LHCN-M2 (cell line): ENCODE measurements around the gene PECR. TPM values are rescaled to one million over a fixed set of nuclear protein-coding genes. Genes with fewer than 3 reads are reported as not detected.
A peak's percentile ranks its signal among the peaks of the same experiment; 100 is the strongest.

Source experiments
- DNase-seq: peaks from one replicate; pipeline ENCODE4 v3.0.0-alpha.2; 2012; ENCODE audit warnings: low read depth
- total RNA-seq: library from RNA; depleted of rRNA; stranded (reverse); fragments of >200 nt; gene quantifications from 2 replicates; pipeline ENCODE4 v1.2.3, GENCODE V29; 2014

The PECR gene
- total RNA-seq, 1 experiment from 2014 or later, result 12.0 TPM

- DNase-seq, result no peak
Measured at GRCh38 chr2:216071111-216071851, 10.3 kb downstream of the PECR start.

DNA sequence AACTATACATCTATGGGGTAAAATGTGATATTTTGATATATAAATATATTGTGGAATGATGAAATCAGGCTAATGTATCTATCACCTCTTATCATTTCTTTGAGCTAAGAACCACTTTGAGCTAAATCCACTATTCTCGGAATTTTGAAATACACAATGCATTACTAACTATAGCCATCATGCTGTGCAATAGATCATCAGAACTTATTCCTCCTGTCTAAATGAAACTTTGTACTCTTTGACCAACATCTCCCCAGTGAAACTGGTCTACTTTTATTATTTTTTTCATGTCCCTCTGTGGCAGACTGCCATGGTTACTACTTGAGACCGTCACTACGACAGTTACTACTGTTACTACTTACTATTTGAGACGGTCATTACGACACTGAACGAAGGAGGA is 11.4 kb downstream of the PECR start:
- no peak for DNase-seq

DNA sequence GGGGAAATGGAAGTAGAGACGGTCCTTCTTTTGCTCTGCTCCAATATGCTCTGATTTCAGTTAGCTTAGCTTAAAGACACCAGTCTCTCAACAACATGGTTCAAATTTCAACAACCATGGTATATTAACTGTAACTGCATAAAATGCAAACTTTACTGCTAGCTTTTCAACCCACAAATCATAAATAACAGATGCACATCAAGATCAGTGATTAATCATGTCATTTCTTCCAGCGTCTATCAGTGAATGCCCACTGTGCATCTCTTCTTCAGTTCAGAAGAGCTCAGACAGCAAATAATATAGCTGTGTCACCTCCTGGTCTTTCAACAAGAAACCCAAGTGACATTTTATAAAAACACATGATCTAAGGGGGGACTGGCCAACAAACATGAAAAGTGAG is 12.6 kb downstream of the PECR start:
- no peak for DNase-seq

- DNase-seq, result peak; percentile 59
Measured at GRCh38 chr2:216066230-216066629, 15.4 kb downstream of the PECR start.

DNA sequence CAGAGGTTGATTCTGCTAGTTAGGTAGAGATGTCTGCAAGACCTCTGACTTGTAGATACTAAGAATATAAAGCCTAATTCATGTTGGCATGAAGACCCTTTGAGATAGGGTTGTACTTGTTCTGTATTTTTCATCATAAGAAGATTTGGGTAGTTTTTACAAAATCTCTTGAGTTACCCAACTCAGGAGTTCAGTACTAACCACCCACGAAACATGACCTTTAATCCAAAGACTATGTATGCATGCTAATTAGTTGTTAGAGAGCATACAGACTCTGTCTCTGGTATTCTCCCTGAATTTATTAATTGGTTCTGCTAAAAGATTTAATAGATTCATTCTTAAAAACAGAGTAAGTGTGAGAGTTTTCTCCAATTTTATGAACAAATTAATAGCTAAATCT is 16.9 kb downstream of the PECR start:
- DNase-seq, result no peak

DNA sequence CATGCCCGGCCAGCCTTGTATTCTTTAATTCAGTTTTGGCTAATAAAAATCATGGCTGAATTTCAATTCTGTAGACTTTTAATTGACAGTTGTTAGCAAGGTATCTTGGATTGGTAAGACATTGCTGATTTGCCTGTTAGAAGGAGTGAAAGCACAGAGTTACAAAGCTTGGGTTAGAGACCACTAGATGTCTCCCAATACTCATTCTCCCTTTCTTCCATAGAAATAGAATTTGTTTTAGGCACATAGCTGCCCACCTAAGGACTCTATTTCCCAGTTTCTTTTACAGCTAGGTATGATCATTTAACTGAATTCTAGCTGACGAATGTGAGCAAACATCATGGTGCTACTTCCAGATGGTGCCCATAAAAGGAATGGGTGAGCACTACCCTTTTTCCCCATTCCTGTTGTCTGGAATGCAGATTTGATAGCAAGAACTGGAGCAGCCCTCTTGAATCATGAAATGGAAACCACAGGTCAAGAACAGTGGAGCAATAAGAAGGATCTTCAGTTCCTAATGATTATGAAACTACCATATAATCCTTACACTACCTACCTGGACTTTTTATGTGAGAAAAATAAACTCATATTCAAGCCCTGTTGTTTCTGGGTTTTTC is 17.5 kb downstream of the PECR start:
- DNase-seq, result no peak

DNA sequence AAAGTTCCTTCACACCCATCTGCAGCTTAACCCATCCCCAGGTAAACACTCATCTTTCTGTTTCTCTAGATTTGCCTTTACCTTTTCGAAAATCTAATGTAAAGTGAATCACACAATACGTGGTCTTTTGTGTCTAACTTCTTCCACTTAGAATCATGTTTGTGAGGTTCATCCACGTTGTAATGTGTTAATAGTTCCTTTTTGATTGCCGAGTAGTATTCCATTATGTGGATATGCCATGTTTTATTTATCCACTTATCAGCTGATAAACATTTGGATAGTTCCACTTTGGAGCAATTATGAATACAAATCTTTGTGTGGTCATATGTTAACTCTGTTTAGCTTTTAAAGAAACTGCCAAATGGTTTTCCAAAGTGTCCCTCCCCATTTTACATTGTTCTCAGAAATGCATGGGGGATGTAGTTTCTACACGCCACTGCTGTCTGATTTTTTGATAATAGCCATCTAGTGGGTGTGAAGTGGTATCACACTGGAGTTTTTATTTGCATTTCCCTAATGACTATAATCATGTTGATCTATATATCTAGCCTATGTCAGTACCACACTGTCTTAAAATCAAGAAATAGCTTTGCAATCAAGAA is 22.3 kb downstream of the PECR start:
- no peak for DNase-seq

DNA sequence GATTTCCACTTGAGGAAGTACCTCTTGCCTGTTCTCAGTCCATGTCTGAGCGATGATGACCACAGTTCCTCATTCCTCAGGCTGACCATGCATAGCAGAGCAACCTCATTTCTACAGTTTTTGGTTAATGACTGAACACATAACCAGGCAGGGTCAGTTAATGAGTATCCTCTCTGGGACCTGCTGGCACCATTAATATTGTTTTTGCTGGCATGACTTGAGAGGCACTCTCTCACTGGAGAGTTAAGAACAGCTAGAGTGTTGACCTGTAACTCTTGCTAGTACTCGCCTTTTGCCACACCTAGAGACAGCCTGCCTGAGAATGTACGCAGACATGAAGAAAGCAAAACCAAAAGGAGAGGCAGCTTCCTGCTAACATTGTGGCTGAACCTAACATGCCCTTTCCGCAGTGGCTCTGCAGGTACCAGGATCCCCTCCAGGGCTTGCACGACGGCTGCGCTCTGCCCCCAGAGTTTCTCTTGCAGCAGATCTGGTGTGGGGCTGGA is 23.9 kb downstream of the PECR start:
- DNase-seq, result peak; percentile 88

- no peak for DNase-seq
Measured at GRCh38 chr2:216056739-216057138, 24.9 kb downstream of the PECR start.

GRCh38 chr2:216055680-216056079 is 25.9 kb downstream of the PECR start:
- DNase-seq, result no peak

DNA sequence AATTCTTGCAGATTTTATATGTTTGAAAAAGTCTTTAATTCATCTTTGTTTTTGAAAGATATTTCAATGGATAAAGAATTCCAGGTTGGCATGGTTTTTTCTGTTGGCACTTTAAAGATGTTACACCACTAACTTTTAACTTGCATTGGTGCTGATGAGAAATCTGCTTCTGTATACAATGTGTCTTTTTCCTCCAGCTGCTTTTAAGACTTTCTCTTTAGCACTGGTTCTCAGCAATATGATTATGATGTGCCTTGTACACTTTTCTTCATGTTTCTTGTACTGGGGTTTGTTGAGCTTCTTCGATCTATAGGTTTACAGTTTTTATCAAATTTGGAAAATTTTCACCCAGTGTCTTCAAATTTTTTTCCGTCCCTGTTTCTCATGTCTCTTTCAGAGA is 29.2 kb downstream of the PECR start:
- DNase-seq, result no peak

DNA sequence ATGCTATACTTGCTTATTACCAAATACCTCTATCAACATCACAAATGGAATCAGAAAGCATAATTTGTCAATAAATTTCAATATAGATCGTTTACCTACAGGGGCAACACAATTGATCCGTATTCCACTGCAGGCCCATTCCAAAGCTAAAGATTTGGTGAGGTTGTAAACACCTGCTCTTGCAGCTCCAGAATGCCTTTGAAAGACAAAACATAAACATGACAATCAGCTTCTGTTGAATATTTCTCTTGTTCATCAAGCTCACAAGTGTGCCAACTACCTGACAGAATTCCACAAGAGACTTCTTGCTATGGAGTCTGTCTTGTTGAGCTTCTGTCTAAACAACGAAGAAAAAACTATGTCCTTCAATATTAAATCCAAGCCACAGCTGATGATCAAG is 30.3 kb downstream of the PECR start:
- DNase-seq, result no peak

DNA sequence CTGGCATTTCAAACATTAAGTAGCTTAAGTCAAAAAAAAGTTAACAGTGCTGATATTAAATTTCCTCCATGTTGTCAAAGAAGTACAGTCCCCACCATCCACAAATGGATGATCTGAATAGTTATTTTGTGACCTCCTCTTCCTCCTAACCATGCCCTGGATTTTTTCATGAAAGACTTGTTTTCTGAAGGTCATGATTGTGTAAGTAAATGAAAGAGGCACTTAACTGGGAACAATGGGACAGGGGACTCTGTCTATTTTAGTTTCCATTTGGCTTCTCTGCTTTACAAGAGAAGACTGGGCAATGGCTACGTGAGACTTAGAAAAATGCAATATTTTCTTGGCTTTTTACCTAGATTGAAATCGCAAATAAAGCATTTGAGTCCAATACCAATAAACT is 32.2 kb downstream of the PECR start:
- no peak for DNase-seq

DNA sequence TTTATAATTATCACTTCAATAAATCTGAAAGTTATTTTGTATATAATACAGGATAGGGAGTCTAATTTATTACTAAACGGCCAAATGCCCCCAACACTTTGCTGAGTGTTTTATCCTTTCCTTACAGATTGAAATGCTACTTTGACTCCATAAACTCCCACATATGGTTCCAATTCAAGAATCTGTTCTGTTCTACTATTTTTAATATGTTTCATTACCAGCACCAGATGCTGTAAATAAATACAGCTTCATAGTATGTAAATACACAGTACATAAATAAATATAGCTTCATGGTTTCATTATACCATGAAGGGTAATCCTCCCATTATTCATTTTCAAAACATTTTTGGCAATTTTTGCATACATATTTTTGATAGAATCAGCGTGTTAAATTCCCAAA is 34.2 kb downstream of the PECR start:
- DNase-seq, result no peak

DNA sequence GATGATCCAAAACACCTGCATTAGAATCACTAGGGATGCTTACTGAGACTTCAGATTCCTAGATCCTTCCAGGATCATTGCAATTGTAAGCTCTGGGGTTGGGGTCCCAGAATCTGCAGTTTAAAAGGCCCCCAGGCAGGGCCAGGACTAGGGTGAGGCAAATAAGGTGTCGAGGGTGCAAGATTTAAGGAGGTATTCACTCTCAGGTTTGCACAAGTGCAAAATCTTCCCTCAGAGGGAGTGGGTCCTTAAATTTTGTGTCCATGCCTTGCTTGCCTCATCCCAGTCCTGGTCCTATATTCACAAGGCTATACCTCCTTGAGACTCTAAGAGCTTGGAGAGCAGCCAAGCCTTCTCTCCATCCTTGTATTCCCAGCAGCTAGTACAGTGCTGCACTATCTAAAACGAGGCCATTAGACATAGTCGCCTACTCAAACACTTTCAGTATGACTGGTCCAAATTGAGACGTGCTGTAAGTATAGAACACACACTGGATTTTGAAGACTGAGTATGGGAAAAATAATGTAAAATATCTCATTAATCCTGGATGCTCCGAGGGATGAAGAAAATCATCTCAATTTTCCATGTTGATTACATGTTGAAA is 36.6 kb downstream of the PECR start:
- DNase-seq, result no peak

DNA sequence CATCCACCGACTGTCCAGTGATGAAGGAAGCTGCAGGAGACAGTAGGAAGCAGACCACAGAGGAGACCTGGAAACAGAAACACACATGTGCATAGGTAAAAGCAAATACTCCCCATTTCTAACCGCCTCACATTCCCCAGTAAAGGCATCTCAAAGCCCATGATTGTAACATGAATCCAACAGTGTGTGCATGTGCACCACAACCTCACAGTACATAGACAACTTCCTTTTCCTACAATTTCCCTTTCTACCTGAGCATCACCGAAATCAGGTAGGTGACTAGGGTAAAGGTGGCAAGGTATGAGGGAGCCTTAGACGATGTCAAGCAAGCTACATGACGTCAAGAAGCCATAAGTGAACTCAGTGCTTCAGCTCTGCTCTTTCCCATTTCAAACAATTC is 37.7 kb downstream of the PECR start:
- DNase-seq, result no peak

DNA sequence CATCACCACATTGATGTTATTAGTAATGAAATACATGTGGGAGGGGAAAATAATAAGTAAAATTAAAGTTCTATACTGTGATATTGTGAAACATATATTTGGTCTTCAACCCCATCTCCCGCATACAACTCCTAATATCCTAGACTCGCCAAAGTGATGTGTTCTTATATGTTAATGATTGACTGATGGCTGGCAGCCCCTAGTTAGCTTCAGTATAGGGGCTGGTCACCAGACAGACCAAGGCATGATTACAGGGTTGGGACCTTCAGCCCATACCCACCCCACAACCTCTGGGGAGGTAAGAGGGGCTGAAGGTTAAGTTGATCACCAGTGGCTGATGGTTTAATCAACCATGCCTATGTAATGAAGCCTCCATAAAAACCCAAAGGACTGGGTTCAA is 40.2 kb downstream of the PECR start:
- no peak for DNase-seq

DNA sequence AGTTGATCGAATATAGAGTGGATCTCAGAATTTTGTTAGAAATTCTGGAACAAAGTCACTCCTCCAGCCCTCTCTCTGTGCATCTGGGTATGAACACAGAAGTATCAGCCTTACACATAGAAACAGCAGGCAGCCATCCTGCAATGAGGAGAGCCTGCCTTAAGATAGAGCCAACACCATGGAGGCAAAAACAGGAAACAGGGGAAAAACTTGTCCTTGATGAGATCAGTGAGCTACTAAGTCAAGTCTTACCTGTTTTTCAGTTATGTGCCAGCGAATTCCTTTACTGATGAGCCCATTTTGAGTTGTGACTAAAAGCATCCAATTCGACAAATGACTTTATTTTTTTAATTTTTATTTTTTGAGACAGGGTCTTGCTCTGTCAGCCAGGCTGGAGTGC is 41.7 kb downstream of the PECR start:
- DNase-seq, result no peak

DNA sequence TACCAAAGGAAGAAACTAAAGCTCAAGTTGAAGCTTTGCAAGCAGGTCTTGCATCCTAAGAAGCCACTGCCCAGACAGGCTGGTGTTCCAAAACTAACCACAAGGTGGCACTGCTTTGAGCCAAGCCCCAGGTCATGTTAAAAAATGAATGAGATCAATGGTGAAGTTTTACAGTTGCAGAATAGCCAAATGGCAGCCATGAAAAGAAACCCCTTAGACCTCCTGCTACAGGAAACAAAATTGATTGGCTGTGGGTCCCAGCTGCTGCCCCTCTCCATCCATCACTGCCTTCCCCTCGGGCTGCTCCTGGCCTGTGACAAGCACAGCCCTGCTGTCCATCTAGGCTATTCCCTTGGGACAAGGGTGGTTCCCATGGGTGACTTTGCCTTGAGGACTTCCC is 47.5 kb downstream of the PECR start:
- peak; percentile 66 for DNase-seq

- DNase-seq, result no peak
Measured at GRCh38 chr2:216033403-216033802, 48.2 kb downstream of the PECR start.

- DNase-seq, result peak; percentile 82
Measured at GRCh38 chr2:216031960-216032689, 49.5 kb downstream of the PECR start.

DNA sequence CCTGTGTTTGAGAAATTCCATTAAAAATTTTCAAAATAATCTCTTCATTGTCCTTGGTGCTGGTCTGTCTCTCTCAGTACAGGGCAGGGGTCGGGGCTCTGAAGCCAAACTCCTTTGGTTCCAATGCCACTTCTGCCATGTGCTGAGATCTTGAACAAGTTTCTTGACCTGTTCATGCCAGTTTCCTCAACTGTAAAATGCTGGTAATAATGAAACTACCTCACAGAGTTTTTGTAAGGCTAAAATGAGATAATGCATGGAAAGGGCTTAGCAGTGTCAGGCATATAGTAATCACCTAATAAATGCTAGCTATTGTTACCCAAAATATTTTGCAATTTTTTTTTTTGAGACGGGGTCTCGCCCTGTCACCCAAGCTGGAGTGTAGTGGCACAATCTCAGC is 51.4 kb downstream of the PECR start:
- DNase-seq, result no peak
